GM12865 (cell line): Measurements from ENCODE around the gene IL32.

Experiments
- DNase-seq: peaks from one replicate; pipeline ENCODE4 v3.0.0; 2010; ENCODE audit warnings: low read depth
- H3K4me3 ChIP-seq: 2 replicates; pipeline ENCODE4 v1.5.1; 2011; ENCODE audit warnings: mild to moderate bottlenecking, low read depth, low read length, control low read depth
- CTCF ChIP-seq: IDR thresholded peaks from 2 replicates; pipeline ENCODE4 v1.5.1; 2011; ENCODE audit warnings: low read length, control low read depth, low read depth, inconsistent platforms; ENCODE audit not compliant: insufficient read depth; ENCODE audit errors: missing control alignments

IL32 gene

GRCh38 chr16:3059723-3060242 is 5.7 kb upstream of the IL32 start:
- TF ChIP-seq CTCF, result no peak
- peak overlapping the region; percentile 98 for H3K4me3 ChIP-seq

GRCh38 chr16:3060339-3061127 is 4.9 kb upstream of the IL32 start:
- DNase-seq, result no peak
- TF ChIP-seq CTCF, result no peak
- H3K4me3 ChIP-seq, result no peak overlapping the region

More at GRCh38 chr16:3059723-3060242, 5.7 kb upstream of the IL32 start:
- no peak for DNase-seq

GRCh38 chr16:3062553-3062952 is 2.9 kb upstream of the IL32 start:
- TF ChIP-seq CTCF, result no peak
- H3K4me3 ChIP-seq, result no peak overlapping the region
- DNase-seq, result no peak

- no peak for DNase-seq
These were observed 1.6 kb upstream of the IL32 start for GRCh38 chr16:3063625-3064386.

GRCh38 chr16:3065742-3066439 is 451 bp downstream of the IL32 start:
- no peak for DNase-seq
- TF ChIP-seq CTCF, result no peak
- H3K4me3 ChIP-seq, result peak overlapping the region; percentile 58

More at GRCh38 chr16:3063625-3064386, 1.6 kb upstream of the IL32 start:
- TF ChIP-seq CTCF, result no peak
- H3K4me3 ChIP-seq, result no peak overlapping the region

- DNase-seq, result no peak
These were observed 954 bp downstream of the IL32 start for GRCh38 chr16:3066440-3066748.

More at GRCh38 chr16:3066440-3066748, 954 bp downstream of the IL32 start:
- no peak for TF ChIP-seq CTCF
- H3K4me3 ChIP-seq, result peak overlapping the region; percentile 58
